ENCODE data around the gene MRAS. TPM values are rescaled to one million over a fixed set of nuclear protein-coding genes. Genes with fewer than 3 reads are reported as not detected.
"Not testable (repeated sequence)": the region's sequence is repeated elsewhere in the genome, so short reads cannot be mapped to it uniquely, and the experiment has no call there.

MRAS gene
- total RNA-seq, 1 donor from 2014 or later, result 79.4 TPM

DNA sequence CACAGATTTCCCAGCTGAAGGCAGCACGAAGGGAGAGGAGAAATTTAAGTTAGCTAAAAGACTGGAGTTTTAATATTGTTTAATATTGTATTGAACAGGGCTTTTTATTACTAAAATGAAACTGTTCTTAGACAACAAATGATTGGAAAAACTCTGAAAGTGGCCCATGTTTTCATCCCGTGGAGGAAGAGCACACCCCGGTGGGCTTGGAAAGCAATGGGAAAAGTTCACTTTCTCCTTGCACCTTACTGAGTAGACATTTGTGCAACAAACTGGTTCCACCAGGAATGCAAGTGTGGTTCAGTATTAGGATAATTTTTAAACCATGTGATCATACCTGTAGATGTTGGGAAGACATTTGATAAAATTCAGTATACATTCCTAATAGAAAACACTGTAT is 77.8 kb downstream of the MRAS start:
- Histone ChIP-seq H3K9me3 (no peaks in the 10 kb centered on the region), H3K27me3 (no peaks in the 10 kb centered on the region), H3K4me1 (no peaks in the 10 kb centered on the region), H3K36me3 (no peaks in the 10 kb centered on the region), H3K4me3 (no peak overlapping the region), H3K27ac (no peak overlapping the region)
- ATAC-seq (peak; percentile 36), DNase-seq (no peak)
- peak; percentile 33 for TF ChIP-seq CTCF (IDR thresholded peaks at IDR 0.05)
- intact Hi-C loops (cut with DNase I), result no loop called here

- H3K4me3 ChIP-seq; DNase-seq; intact Hi-C loops (cut with DNase I); H3K4me1 ChIP-seq; H3K27me3 ChIP-seq; H3K27ac ChIP-seq; ATAC-seq; H3K36me3 ChIP-seq; H3K9me3 ChIP-seq: not testable (repeated sequence)
These were observed 78.4 kb downstream of the MRAS start for GRCh38 chr3:138426754-138427153.

DNA sequence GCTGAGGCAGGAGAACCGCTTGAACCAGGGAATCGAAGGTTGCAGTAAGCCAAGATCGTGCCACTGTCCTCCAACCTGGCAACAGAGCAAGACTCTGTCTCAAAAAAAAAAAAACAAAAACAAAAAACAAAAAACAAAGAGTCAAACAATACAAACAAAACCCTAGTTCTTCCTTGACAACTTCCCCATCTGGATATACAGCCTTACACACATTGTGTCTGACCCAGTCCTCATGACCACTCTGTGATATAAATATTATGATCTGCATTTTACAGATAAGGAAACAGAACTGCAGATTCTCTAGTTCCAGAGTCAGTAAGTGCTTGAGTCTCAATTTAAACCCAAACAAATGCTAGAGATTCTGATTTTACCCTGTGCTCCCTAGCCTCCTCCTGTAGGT is 81.3 kb downstream of the MRAS start:
- DNase-seq, result no peak
- no peaks in the 10 kb centered on the region for H3K36me3 ChIP-seq
- H3K27me3 ChIP-seq, result peaks cover 18% of the 10 kb centered on the region
- peaks cover 10% of the 10 kb centered on the region for H3K4me1 ChIP-seq
- no peaks in the 10 kb centered on the region for H3K9me3 ChIP-seq
- ATAC-seq, result no peak
- no peak overlapping the region for H3K27ac ChIP-seq
- intact Hi-C loops (cut with DNase I), result no loop called here
- no peak for TF ChIP-seq CTCF (IDR thresholded peaks at IDR 0.05)
- H3K4me3 ChIP-seq, result no peak overlapping the region

DNA sequence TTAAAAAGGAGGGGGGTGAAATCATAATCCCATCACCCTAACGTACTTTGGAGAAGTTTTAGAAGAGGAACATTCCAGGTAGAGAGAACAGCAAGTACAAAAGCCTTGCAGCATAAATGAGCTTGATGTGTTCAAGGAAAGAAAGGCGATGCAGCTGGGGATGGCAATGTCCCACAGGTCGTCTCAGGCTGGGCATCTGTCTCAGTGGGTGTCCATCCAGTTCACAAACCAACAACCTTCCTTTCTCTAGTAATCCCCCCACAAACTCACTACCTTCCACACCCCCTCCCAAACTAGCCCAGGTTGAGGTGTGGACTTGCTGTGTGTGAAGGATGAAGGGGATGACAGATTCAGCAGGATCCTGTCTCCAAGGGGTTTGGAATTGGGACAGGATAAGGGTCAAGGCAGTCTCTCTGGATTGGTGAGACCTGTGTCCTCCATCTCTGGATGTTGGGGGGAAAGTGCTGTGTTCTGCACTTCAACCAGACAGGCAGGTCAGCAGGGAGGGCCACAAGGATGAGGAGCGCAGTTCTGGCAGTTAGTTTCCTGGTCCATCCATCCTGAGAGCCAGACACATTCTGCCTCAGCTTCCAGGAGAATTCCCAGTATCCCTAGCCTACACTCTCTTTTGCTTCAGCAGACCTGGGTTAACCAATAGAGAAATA is 84.3 kb downstream of the MRAS start:
- H3K27ac ChIP-seq, result no peak overlapping the region
- no peak overlapping the region for H3K4me3 ChIP-seq
- no peak for TF ChIP-seq CTCF (IDR thresholded peaks at IDR 0.05)
- peaks cover 16% of the 10 kb centered on the region for H3K4me1 ChIP-seq
- intact Hi-C loops (cut with DNase I), result no loop called here
- peaks cover 37% of the 10 kb centered on the region for H3K27me3 ChIP-seq
- no peaks in the 10 kb centered on the region for H3K36me3 ChIP-seq
- ATAC-seq (no peak), DNase-seq (no peak)
- no peaks in the 10 kb centered on the region for H3K9me3 ChIP-seq

- peak overlapping the region; percentile 63 for H3K4me3 ChIP-seq
- H3K27me3 ChIP-seq, result peaks cover 37% of the 10 kb centered on the region
- H3K4me1 ChIP-seq, result peaks cover 16% of the 10 kb centered on the region
- H3K9me3 ChIP-seq, result no peaks in the 10 kb centered on the region
- no peaks in the 10 kb centered on the region for H3K36me3 ChIP-seq
- peak overlapping the region; percentile 17 for H3K27ac ChIP-seq
- no peak for DNase-seq
- TF ChIP-seq CTCF (IDR thresholded peaks at IDR 0.05), result no peak
- no peak for ATAC-seq
- intact Hi-C loops (cut with DNase I), result no loop called here
These were observed 85.5 kb downstream of the MRAS start for GRCh38 chr3:138433892-138434275.

- peaks cover 37% of the 10 kb centered on the region for H3K27me3 ChIP-seq
- peak; percentile 94 for ATAC-seq
- intact Hi-C loops (cut with DNase I), result no loop called here
These were observed 86.0 kb downstream of the MRAS start, which contains the start of gene ESYT3 for GRCh38 chr3:138434276-138434874. Gene ESYT3, plus strand, starts transcription at chr3:138434616. Its CDS starts 183 bp downstream, at chr3:138434799.

More at GRCh38 chr3:138434276-138434874, 86.0 kb downstream of the MRAS start, which contains the start of gene ESYT3:
- peaks cover 16% of the 10 kb centered on the region for H3K4me1 ChIP-seq
- peak within 1 kb of the TSS; percentile 63 for H3K4me3 ChIP-seq
- no peaks in the 10 kb centered on the region for H3K36me3 ChIP-seq
- H3K27ac ChIP-seq, result peak within 1 kb of the TSS; percentile 74
- no peaks in the 10 kb centered on the region for H3K9me3 ChIP-seq
- no peak for TF ChIP-seq CTCF (IDR thresholded peaks at IDR 0.05)
- peak; percentile 97 for DNase-seq
